Right renal pelvis (tissue), 4 donors: ENCODE results near the gene PMAIP1. TPM values are rescaled to one million over a fixed set of nuclear protein-coding genes. Genes with fewer than 3 reads are reported as not detected.

Experiments used
- DNase-seq, 4 donors: peaks; one replicate each; pipeline ENCODE4 v3.0.0-alpha.2; 2013; ENCODE audit warnings: low read depth in 4 of 4, low spot score in 3 of 4, missing footprints in 1 of 4
- polyA plus RNA-seq, 4 donors: library from polyadenylated mRNA; unstranded; fragments of 120-200 nt; gene quantifications; one replicate each; pipeline ENCODE4 v1.2.1, GENCODE V29; 2013; ENCODE audit not compliant: insufficient read length in 4 of 4

Gene PMAIP1
- polyA plus RNA-seq, 4 donors, result 3.4 to 4.4 (median 4.1) TPM

DNA sequence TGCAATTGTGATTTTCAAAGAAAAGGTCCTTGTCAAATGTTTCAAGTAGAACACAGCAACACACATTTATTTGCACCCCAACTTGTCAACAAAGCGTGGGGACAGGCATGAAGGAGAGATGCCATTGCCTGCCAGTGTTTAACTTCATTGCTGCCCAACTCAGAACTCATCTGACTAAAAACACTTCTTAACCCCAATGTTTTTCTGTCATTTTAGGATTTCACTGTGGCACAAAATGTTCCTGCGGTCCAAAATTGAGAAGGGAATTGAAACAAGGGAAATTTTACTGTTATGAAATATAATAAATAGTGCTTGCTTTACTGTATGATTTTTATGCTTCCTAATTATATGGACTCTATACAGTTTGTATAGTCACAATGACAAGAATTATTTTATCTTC, 45.7 kb downstream of the PMAIP1 start:
- DNase-seq, result no peak

DNA sequence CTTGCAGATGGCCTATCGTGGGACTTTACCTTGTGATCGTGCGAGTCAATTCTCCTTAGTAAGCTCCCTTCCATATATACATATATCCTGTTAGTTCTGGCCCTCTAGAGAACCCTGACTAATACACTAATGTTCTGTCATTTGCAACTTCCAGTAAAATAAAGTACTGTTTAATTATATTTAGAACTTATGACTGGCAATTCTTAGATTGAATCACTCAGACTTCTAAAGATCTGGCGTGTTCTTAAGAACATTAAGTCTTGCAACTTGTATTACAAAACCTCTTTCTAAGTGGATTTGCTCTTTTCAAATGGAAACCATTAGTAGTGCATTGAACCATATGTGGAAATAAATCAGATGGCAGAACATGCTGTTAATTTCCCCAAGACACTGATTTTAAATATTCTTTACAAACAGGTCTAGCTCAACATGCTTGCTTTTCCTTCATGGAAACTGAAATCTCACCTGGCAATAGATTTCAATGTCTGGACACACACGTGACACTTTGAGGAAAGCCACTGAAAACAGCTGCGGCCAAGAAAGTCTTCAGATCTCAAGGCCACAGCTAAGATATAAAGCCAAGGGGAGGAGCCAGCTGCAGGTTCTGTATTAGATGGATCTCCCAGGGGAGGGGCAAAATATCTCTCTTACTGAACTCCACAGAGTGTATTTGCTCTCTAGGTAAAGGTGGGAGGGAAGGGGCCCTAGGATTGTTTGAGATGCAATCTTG, 50.6 kb downstream of the PMAIP1 start:
- DNase-seq, result no peak

- DNase-seq, result no peak
Observed at GRCh38 chr18:59951591-59951990, 51.8 kb downstream of the PMAIP1 start.

DNA sequence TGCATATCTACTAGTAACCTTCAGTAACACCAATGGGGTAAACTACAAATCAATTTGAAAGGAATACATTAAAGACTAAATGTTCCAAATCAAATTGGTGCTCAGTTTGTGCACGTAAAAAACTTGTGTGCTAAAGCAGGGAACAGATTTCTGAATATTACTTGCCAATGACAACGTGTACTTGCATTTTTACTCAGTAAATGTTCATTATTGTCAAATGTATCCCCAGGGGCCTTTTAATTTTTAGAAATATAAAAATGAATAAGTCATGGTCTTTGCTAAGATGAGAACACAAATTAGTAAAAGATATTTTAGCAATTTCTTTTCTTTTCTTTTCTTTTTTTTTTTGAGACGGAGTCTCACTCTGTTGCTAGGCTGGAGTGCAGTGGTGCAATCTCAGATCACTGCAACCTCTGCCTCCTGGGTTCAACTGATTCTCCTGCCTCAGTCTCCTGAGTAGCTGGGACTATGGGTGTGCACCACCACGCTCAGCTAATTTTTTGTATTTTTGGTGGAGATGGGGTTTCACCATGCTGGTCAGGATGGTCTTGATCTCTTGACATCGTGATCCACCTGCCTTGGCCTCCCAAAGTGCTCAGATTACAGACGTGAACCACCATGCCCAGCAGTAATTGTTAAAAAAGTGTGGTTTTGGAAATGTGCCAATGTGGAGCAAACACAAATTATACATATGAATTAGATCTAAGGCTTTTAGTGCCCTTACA, 52.6 kb downstream of the PMAIP1 start:
- DNase-seq, result no peak

Other genes starting within 250 kb of the PMAIP1 start
- 10 to 100 TPM; 29.6 to 41.4 (median 38.6) TPM for gene CCBE1, start 202.6 kb upstream of the PMAIP1 start, polyA plus RNA-seq